SK-N-SH (cell line): Measurements from ENCODE around the gene ARID1A. TPM values are rescaled to one million over a fixed set of nuclear protein-coding genes. Genes with fewer than 3 reads are reported as not detected.

Experiments used
- CTCF ChIA-PET: fragments of 300-600, 350-600 bp; formaldehyde crosslinking; extraction: SDS; loops from one replicate; lab custom pipeline; 2021; lab: Yijun Ruan, JAX
- POLR2A ChIA-PET: fragments of 350-600 bp; sonication (Branson Sonifier 250); formaldehyde crosslinking; extraction: SDS; loops from one replicate; lab custom pipeline; 2020; ENCODE audit warnings: antibody characterized with exemption, inconsistent platforms; lab: Yijun Ruan, JAX
- DNase-seq: peaks from one replicate; pipeline ENCODE4 v3.0.0; 2012
- H2AFZ ChIP-seq: fragments of 200-600 bp; sonication (generic); 2 replicates; pipeline ENCODE4 v1.8.1; 2016; ENCODE audit warnings: antibody characterized with exemption, mild to moderate bottlenecking, low read depth
- H3F3A ChIP-seq: fragments of 200-600 bp; sonication (generic); replicated peaks from 2 replicates; pipeline ENCODE3; 2016; ENCODE audit warnings: antibody characterized with exemption, mild to moderate bottlenecking; ENCODE audit not compliant: insufficient read depth
- H3K27ac ChIP-seq, 2 experiments: fragments of 200-500 bp in 1 of 2; fragments of 200-600 bp in 1 of 2; sonication (Bioruptor generic) in 1 of 2; sonication (generic), shearing (Covaris generic) in 1 of 2; 2 replicates each; pipeline versions ENCODE4 v1.5.1 to v1.6.1; 2014 to 2016; ENCODE audit warnings: low read depth in 2 of 2, inconsistent platforms in 1 of 2, low read length in 1 of 2, mild to moderate bottlenecking in 1 of 2, mixed read lengths in 1 of 2
- H3K27me3 ChIP-seq: fragments of 200-600 bp; sonication (generic), shearing (Covaris generic); 2 replicates; pipeline ENCODE4 v1.6.1; 2016; ENCODE audit warnings: mixed run types; ENCODE audit not compliant: insufficient read depth
- H3K36me3 ChIP-seq, 2 experiments: fragments of 200-500 bp in 1 of 2; fragments of 200-600 bp in 1 of 2; sonication (Bioruptor generic) in 1 of 2; sonication (generic) in 1 of 2; replicated peaks in 1 of 2; 2 replicates each; pipeline versions ENCODE3 to v1.5.1; 2014 to 2016; ENCODE audit warnings: low read length in 1 of 2, mild to moderate bottlenecking in 1 of 2; ENCODE audit not compliant: insufficient read depth in 2 of 2, control insufficient read depth in 1 of 2
- H3K4me1 ChIP-seq, 2 experiments: fragments of 200-500 bp in 1 of 2; fragments of 200-600 bp in 1 of 2; sonication (Bioruptor generic) in 1 of 2; sonication (generic), shearing (Covaris generic) in 1 of 2; 2 replicates each; pipeline versions ENCODE4 v1.5.1 to v1.6.1; 2014 to 2016; ENCODE audit warnings: low read depth in 1 of 2, low read length in 1 of 2, mixed run types in 1 of 2; ENCODE audit not compliant: insufficient read depth in 2 of 2, control insufficient read depth in 1 of 2
- H3K4me2 ChIP-seq: fragments of 200-600 bp; sonication (generic), shearing (Covaris generic); 2 replicates; pipeline ENCODE4 v1.6.1; 2017; ENCODE audit warnings: mixed run types
- H3K4me3 ChIP-seq, 2 experiments: fragments of 200-500 bp in 1 of 2; fragments of 200-600 bp in 1 of 2; sonication (Bioruptor generic) in 1 of 2; sonication (generic), shearing (Covaris generic) in 1 of 2; 2 replicates each; pipeline versions ENCODE4 v1.5.1 to v1.8.1; 2014 to 2016; ENCODE audit warnings: low read depth in 2 of 2, inconsistent platforms in 1 of 2, low read length in 1 of 2, mild to moderate bottlenecking in 1 of 2, mixed read lengths in 1 of 2, moderate library complexity in 1 of 2
- H3K79me2 ChIP-seq: fragments of 200-600 bp; sonication (generic); 2 replicates; pipeline ENCODE4 v1.8.1; 2017; ENCODE audit warnings: mild to moderate bottlenecking; ENCODE audit not compliant: insufficient read depth
- H3K9ac ChIP-seq: fragments of 200-600 bp; sonication (generic); 2 replicates; pipeline ENCODE4 v1.6.1; 2017; ENCODE audit warnings: mixed run types
- H3K9me2 ChIP-seq: fragments of 200-600 bp; sonication (generic); 2 replicates; pipeline ENCODE4 v1.6.1; 2017; ENCODE audit warnings: mixed run types
- H3K9me3 ChIP-seq: fragments of 200-600 bp; sonication (generic); 2 replicates; pipeline ENCODE4 v1.6.1; 2017; ENCODE audit warnings: mixed run types, mild to moderate bottlenecking, moderate library complexity
- H4K20me1 ChIP-seq: fragments of 200-600 bp; sonication (generic); 2 replicates; pipeline ENCODE4 v1.6.1; 2017; ENCODE audit warnings: mild to moderate bottlenecking, mixed run types; ENCODE audit not compliant: insufficient read depth
- CHD2 ChIP-seq: fragments of 150-350 bp; IDR thresholded peaks from 2 replicates; pipeline ENCODE4 v1.6.1; 2018; ENCODE audit warnings: low read length; ENCODE audit not compliant: partially characterized antibody
- EP300 ChIP-seq, 2 experiments: IDR thresholded peaks; 2 replicates each; pipeline versions ENCODE4 v1.4.0 to v1.6.1; 2012; ENCODE audit warnings: borderline replicate concordance in 1 of 2, low read depth in 1 of 2, low read length in 1 of 2
- EZH2phosphoT487 ChIP-seq: fragments of 200-600 bp; sonication (generic); IDR thresholded peaks from 2 replicates; pipeline ENCODE4 v1.6.1; 2017; ENCODE audit warnings: low read depth, mixed run types, mild to moderate bottlenecking, antibody characterized with exemption, moderate library complexity, borderline replicate concordance
- FOSL2 ChIP-seq: IDR thresholded peaks from 2 replicates; pipeline ENCODE4 v1.4.0; 2012; ENCODE audit warnings: low read depth, mild to moderate bottlenecking, moderate library complexity, borderline replicate concordance
- IRF3 ChIP-seq: fragments of 150-350 bp; IDR thresholded peaks from 2 replicates; pipeline ENCODE4 v1.6.1; 2016; ENCODE audit warnings: mild to moderate bottlenecking, low read depth, low read length
- MAX ChIP-seq: IDR thresholded peaks from 2 replicates; pipeline ENCODE4 v1.4.0; 2012; ENCODE audit warnings: low read depth
- MEF2A ChIP-seq: IDR thresholded peaks from 2 replicates; pipeline ENCODE4 v1.4.0; 2012; ENCODE audit warnings: low read depth, borderline replicate concordance
- MXI1 ChIP-seq: IDR thresholded peaks from 2 replicates; pipeline ENCODE4 v1.6.1; 2012; ENCODE audit warnings: mild to moderate bottlenecking, low read depth, low read length, improper control_type of control experiment
- NRF1 ChIP-seq: IDR thresholded peaks from 2 replicates; pipeline ENCODE4 v1.6.1; 2012; ENCODE audit warnings: low read depth, mild to moderate bottlenecking, low read length
- RAD21 ChIP-seq: IDR thresholded peaks from 2 replicates; pipeline ENCODE4 v1.6.1; 2012; ENCODE audit warnings: mild to moderate bottlenecking, low read length
- REST ChIP-seq: IDR thresholded peaks from 2 replicates; pipeline ENCODE4 v1.6.1; 2012; ENCODE audit warnings: mild to moderate bottlenecking, low read depth, low read length, moderate library complexity
- RXRA ChIP-seq: IDR thresholded peaks from 2 replicates; pipeline ENCODE4 v1.4.0; 2012; ENCODE audit warnings: low read depth, mild to moderate bottlenecking, borderline replicate concordance
- SIN3A ChIP-seq: IDR thresholded peaks from 2 replicates; pipeline ENCODE4 v1.6.1; 2012; ENCODE audit warnings: low read depth, mild to moderate bottlenecking, low read length, moderate library complexity, borderline replicate concordance
- TAF1 ChIP-seq: IDR thresholded peaks from 2 replicates; pipeline ENCODE4 v1.6.1; 2012; ENCODE audit warnings: low read depth, mild to moderate bottlenecking, low read length, moderate library complexity, borderline replicate concordance
- TCF12 ChIP-seq: IDR thresholded peaks from 2 replicates; pipeline ENCODE4 v1.4.0; 2012
- USF2 ChIP-seq: fragments of 150-350 bp; IDR thresholded peaks from 2 replicates; pipeline ENCODE4 v1.6.1; 2017; ENCODE audit warnings: antibody characterized with exemption, low read length, low read depth, borderline replicate concordance
- YY1 ChIP-seq: IDR thresholded peaks from 2 replicates; pipeline ENCODE4 v1.4.0; 2012; ENCODE audit warnings: low read depth, mild to moderate bottlenecking
- ZBTB33 ChIP-seq: IDR thresholded peaks from 2 replicates; pipeline ENCODE4 v1.4.0; 2012; ENCODE audit warnings: low read depth, borderline replicate concordance
- WGBS: methylation state at CpG from one replicate; pipeline ENCODE4 v1.1.6; 2017; ENCODE audit warnings: low lambda C conversion rate; 5-methylcytosine and 5-hydroxymethylcytosine counted together
- polyA plus RNA-seq, 3 experiments: library from polyadenylated mRNA; depleted of rRNA; stranded (reverse); fragments of >200 nt; gene quantifications; 2 replicates each; pipeline ENCODE4 v1.2.3, GENCODE V29; 2012
- TF ChIP-seq, protein P1 (sequence below): IDR thresholded peaks from 2 replicates; pipeline ENCODE4 v1.4.0; 2012; ENCODE audit warnings: low read depth, borderline replicate concordance

Gene ARID1A
- polyA plus RNA-seq, 1 of the 3 experiments (the other 2 are of a cell fraction): 26.5 TPM

DNA sequence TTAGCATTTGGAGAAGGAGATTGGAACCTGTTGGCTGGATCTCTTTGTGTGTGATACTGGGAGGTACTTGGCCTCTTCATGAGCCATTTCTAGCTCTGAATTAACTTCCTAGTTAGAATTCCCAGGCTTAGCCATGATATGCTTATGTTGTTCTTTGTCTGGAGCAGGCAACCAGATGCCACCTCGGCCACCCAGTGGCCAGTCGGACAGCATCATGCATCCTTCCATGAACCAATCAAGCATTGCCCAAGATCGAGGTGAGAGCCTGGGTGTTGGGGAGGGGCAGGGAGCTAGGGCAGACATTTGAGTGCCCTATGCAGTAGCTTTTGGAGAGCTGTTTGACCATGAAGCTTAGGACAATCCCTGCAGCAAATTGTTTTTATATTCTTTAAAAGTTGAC is 65.4 kb downstream of the ARID1A start (continued):
- no peak for TF ChIP-seq NRF1

DNA sequence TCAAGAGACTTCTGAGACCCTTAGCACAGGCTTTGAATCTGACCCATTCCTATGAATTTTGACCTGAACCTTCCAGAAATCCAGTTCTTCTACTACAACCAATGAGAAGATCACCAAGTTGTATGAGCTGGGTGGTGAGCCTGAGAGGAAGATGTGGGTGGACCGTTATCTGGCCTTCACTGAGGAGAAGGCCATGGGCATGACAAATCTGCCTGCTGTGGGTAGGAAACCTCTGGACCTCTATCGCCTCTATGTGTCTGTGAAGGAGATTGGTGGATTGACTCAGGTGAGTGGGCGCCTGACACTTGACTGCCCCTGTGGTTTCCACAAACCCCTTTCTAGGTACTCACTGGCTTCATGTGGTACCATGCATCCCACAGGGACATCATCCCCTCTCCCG is 71.9 kb downstream of the ARID1A start:
- no peak for DNase-seq
- H3K27ac ChIP-seq: peak overlapping the region in 1 of 2 experiments; percentile 96; a peak in 1 of 4 replicates
- H3K4me1 ChIP-seq: peaks cover 9 to 38% of the 10 kb centered on the region in 2 experiments; a peak in 3 of 4 replicates
- no peak overlapping the region for H2AFZ ChIP-seq
- WGBS: 88% methylated on average over 4 of the region's 4 CpGs
- H4K20me1 ChIP-seq: peaks cover 30% of the 10 kb centered on the region
- peaks cover 58% of the 10 kb centered on the region for H3K79me2 ChIP-seq
- no peak overlapping the region for H3K4me3 ChIP-seq
- peaks cover 57% of the 10 kb centered on the region for H3F3A ChIP-seq
- ChIA-PET CTCF (interaction anchor here (0.8 to 2.8 kb wide), 3 partner anchors 21 to 63 kb away, joined by 3 to 9 read pairs (median 4); partner anchors contain the start of gene PIGV), POLR2A (no interaction called here)
- no peaks in the 10 kb centered on the region for H3K27me3 ChIP-seq
- peaks cover 60 to 74% of the 10 kb centered on the region in 2 experiments for H3K36me3 ChIP-seq
- H3K9ac ChIP-seq: no peak overlapping the region
- H3K4me2 ChIP-seq: no peak overlapping the region
- no peaks in the 10 kb centered on the region for H3K9me3 ChIP-seq
- H3K9me2 ChIP-seq: no peaks in the 10 kb centered on the region
- TF ChIP-seq FOSL2: no peak
- TF ChIP-seq YY1: no peak
- no peak for TF ChIP-seq SIN3A
- TF ChIP-seq REST: no peak
- TF ChIP-seq RXRA: no peak
- TF ChIP-seq EP300 (IDR thresholded peaks at IDR 0.05; ENCODE audit: borderline replicate concordance in 1 of 2, low read depth in 1 of 2, low read length in 1 of 2): no peak
- TF ChIP-seq TCF12: no peak
- no peak for TF ChIP-seq CHD2
- no peak for TF ChIP-seq EZH2phosphoT487
- no peak for TF ChIP-seq TAF1
- TF ChIP-seq RAD21: no peak
- TF ChIP-seq IRF3: no peak
- no peak for TF ChIP-seq NRF1
- no peak for TF ChIP-seq MAX
- TF ChIP-seq, protein P1, sequence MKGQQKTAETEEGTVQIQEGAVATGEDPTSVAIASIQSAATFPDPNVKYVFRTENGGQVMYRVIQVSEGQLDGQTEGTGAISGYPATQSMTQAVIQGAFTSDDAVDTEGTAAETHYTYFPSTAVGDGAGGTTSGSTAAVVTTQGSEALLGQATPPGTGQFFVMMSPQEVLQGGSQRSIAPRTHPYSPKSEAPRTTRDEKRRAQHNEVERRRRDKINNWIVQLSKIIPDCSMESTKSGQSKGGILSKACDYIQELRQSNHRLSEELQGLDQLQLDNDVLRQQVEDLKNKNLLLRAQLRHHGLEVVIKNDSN: no peak
- no peak for TF ChIP-seq MEF2A
- no peak for TF ChIP-seq MXI1
- TF ChIP-seq USF2: no peak
- no peak for TF ChIP-seq ZBTB33
- TF ChIP-seq, all 33 proteins: peak for 0
